Measurements from ENCODE around the gene CST2. TPM values are rescaled to one million over a fixed set of nuclear protein-coding genes. Genes with fewer than 3 reads are reported as not detected.

Gene CST2
- total RNA-seq, 1 experiment from 2014 or later, result not detected

- POLR2A ChIA-PET, result no interaction called here
- Histone ChIP-seq H3K27me3 (ENCODE audit: control insufficient read depth, insufficient read depth, low read length) (no peaks in the 10 kb centered on the region), H3K9me3 (ENCODE audit: control insufficient read depth, insufficient read depth, low read depth, low read length) (no peaks in the 10 kb centered on the region), H3K4me1 (ENCODE audit: control insufficient read depth, insufficient read depth, low read length) (no peaks in the 10 kb centered on the region), H3K27ac (ENCODE audit: low read length) (no peak overlapping the region), H3K4me3 (ENCODE audit: low read depth in 2 of 2, low read length in 2 of 2) (no peak overlapping the region), H3K36me3 (ENCODE audit: control insufficient read depth, insufficient read depth, low read length) (no peaks in the 10 kb centered on the region)
- CTCF ChIA-PET, result no interaction called here
- intact Hi-C loops (cut with micrococcal nuclease; ENCODE audit: unreplicated experiment) (no loop called here), in situ Hi-C loops (cut with HindIII; ENCODE audit: low pct_unique_long_range_greater_than_20kb, low sequenced_read_pairs) (no loop called here)
- TF ChIP-seq TCF7L2 (IDR thresholded peaks at IDR 0.05; ENCODE audit: low read depth, low read length) (no peak), POLR2AphosphoS5 (IDR thresholded peaks at IDR 0.05; ENCODE audit: low read depth, low read length) (no peak), SIN3A (IDR thresholded peaks at IDR 0.05; ENCODE audit: borderline replicate concordance, insufficient read depth, low read depth, low read length) (no peak), CTCF (IDR thresholded peaks at IDR 0.05) (no peak)
- TF ChIP-seq, protein P1, sequence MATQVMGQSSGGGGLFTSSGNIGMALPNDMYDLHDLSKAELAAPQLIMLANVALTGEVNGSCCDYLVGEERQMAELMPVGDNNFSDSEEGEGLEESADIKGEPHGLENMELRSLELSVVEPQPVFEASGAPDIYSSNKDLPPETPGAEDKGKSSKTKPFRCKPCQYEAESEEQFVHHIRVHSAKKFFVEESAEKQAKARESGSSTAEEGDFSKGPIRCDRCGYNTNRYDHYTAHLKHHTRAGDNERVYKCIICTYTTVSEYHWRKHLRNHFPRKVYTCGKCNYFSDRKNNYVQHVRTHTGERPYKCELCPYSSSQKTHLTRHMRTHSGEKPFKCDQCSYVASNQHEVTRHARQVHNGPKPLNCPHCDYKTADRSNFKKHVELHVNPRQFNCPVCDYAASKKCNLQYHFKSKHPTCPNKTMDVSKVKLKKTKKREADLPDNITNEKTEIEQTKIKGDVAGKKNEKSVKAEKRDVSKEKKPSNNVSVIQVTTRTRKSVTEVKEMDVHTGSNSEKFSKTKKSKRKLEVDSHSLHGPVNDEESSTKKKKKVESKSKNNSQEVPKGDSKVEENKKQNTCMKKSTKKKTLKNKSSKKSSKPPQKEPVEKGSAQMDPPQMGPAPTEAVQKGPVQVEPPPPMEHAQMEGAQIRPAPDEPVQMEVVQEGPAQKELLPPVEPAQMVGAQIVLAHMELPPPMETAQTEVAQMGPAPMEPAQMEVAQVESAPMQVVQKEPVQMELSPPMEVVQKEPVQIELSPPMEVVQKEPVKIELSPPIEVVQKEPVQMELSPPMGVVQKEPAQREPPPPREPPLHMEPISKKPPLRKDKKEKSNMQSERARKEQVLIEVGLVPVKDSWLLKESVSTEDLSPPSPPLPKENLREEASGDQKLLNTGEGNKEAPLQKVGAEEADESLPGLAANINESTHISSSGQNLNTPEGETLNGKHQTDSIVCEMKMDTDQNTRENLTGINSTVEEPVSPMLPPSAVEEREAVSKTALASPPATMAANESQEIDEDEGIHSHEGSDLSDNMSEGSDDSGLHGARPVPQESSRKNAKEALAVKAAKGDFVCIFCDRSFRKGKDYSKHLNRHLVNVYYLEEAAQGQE (IDR thresholded peaks at IDR 0.05; ENCODE audit: insufficient read depth in 1 of 2, low read depth in 2 of 2, low read length in 1 of 2), result no peak
- BruUV-seq (replicated peaks), result no TSS peak
- DNase-seq (ENCODE audit: low read depth, low spot score) (no peak), ATAC-seq (no peak)
Observed at GRCh38 chr20:23856226-23856625, 29.7 kb upstream of the CST2 start.

- Histone ChIP-seq H3K36me3 (ENCODE audit: control insufficient read depth, insufficient read depth, low read length) (no peaks in the 10 kb centered on the region), H3K27me3 (ENCODE audit: control insufficient read depth, insufficient read depth, low read length) (no peaks in the 10 kb centered on the region), H3K27ac (ENCODE audit: low read length) (no peak overlapping the region), H3K4me3 (ENCODE audit: low read depth in 2 of 2, low read length in 2 of 2) (no peak overlapping the region), H3K4me1 (ENCODE audit: control insufficient read depth, insufficient read depth, low read length) (no peaks in the 10 kb centered on the region), H3K9me3 (ENCODE audit: control insufficient read depth, insufficient read depth, low read depth, low read length) (no peaks in the 10 kb centered on the region)
- in situ Hi-C loops (cut with HindIII; ENCODE audit: low pct_unique_long_range_greater_than_20kb, low sequenced_read_pairs) (no loop called here), intact Hi-C loops (cut with micrococcal nuclease; ENCODE audit: unreplicated experiment) (no loop called here)
- CTCF ChIA-PET, result no interaction called here
- POLR2A ChIA-PET, result no interaction called here
- TF ChIP-seq POLR2AphosphoS5 (IDR thresholded peaks at IDR 0.05; ENCODE audit: low read depth, low read length) (no peak), CTCF (IDR thresholded peaks at IDR 0.05) (no peak), SIN3A (IDR thresholded peaks at IDR 0.05; ENCODE audit: borderline replicate concordance, insufficient read depth, low read depth, low read length) (no peak), TCF7L2 (IDR thresholded peaks at IDR 0.05; ENCODE audit: low read depth, low read length) (no peak)
- TF ChIP-seq, protein P1 (IDR thresholded peaks at IDR 0.05; ENCODE audit: insufficient read depth in 1 of 2, low read depth in 2 of 2, low read length in 1 of 2), result no peak
- no peak for DNase-seq (ENCODE audit: low read depth, low spot score)
- no TSS peak for BruUV-seq (replicated peaks)
- ATAC-seq, result no peak
Observed at GRCh38 chr20:23841693-23842092, 15.2 kb upstream of the CST2 start.

Data from Panc1 (cell line).